ENCODE data around the gene EIF3CL. TPM values are rescaled to one million over a fixed set of nuclear protein-coding genes. Genes with fewer than 3 reads are reported as not detected.

EIF3CL gene, protein sequence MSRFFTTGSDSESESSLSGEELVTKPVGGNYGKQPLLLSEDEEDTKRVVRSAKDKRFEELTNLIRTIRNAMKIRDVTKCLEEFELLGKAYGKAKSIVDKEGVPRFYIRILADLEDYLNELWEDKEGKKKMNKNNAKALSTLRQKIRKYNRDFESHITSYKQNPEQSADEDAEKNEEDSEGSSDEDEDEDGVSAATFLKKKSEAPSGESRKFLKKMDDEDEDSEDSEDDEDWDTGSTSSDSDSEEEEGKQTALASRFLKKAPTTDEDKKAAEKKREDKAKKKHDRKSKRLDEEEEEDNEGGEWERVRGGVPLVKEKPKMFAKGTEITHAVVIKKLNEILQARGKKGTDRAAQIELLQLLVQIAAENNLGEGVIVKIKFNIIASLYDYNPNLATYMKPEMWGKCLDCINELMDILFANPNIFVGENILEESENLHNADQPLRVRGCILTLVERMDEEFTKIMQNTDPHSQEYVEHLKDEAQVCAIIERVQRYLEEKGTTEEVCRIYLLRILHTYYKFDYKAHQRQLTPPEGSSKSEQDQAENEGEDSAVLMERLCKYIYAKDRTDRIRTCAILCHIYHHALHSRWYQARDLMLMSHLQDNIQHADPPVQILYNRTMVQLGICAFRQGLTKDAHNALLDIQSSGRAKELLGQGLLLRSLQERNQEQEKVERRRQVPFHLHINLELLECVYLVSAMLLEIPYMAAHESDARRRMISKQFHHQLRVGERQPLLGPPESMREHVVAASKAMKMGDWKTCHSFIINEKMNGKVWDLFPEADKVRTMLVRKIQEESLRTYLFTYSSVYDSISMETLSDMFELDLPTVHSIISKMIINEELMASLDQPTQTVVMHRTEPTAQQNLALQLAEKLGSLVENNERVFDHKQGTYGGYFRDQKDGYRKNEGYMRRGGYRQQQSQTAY
- total RNA-seq: 131 and 132 TPM in 2 replicates

DNA sequence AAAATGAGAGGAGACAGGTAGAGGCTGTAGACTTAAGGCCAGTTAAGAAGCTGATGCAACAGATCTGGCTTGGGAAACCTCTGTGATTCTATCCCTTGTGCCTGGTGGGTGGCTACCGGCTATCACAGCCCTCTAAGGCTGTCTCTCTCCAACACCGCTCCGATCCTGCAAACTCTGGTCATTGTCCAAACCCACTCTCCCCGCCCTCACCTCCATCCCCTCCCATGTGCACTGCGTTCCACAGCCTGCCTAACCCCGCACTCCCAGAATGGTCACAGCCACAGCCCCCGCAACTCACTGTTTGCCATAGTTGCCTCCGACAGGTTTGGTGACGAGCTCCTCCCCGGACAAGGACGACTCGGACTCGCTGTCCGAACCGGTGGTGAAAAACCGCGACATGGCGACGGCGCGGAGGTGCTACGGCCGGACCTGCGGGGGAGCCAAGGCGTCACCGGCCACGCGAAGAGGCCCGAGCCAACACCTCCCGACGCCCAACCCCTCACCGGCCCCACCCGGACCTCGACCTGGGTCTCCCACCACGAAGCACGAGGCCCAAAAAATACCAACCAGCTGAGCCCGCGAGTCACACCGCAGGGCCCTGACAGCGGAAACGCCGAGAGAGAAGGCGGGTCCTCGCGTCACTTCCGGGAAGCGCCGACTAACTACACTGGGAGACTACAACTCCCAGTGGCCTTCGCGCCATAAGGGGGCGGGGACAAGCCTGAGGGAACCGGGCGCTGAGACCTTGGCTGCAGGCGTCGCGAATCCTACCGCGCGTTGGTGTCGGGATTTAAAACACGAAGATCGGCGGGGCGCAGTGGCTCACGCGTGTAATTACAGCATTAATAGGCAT, at the start of gene EIF3CL:
Gene EIF3CL, minus strand, starts transcription at position 622 of the 853 bp plus-strand sequence. Its CDS starts 223 bp downstream, at position 399.

DNA sequence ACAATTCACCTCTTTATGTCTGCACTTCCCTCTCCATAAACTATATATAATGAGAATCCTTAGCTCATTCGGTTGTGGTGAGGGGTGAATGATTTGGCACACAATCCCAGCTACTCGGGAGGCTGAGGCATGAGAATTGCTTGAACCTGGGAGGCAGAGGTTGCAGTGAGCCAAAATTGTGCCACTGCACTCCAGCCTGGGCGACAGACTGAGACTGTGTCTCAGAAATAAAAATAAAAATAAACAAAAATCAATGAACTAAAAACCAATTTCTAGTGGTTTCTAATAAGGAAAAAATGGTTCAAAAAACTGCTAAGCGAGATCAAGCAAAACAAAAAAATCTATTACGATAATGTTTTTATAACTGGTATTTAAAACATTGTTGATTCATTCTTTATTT, 40.2 kb downstream of the EIF3CL start, which contains the start of gene NPIPB6:
Gene NPIPB6, minus strand, starts transcription at position 101 of the 400 bp plus-strand sequence. CDS start 686 bp downstream, outside the sequence.

Small RNA genes within 50 kb of the gene (small RNA-seq; reads per million reads assigned to genes)
- gene AC138904.2 (not detected), gene MIR6862-1 (not detected)

Other genes with a start within 250 kb of the EIF3CL start
- gene XPO6, start 191.9 kb downstream of the EIF3CL start, total RNA-seq: 166 and 188 TPM in 2 replicates
- gene SBK1, start 111.3 kb downstream of the EIF3CL start, total RNA-seq: 0.07 and 0.27 TPM in 2 replicates
- gene NPIPB6, start 40.3 kb downstream of the EIF3CL start, total RNA-seq: 3.3 TPM in 1 of 2 replicates, not detected in the other
- not detected in 2 replicates for gene NPIPB7, start 68.5 kb upstream of the EIF3CL start, total RNA-seq
- 15.2 and 16.9 TPM in 2 replicates for gene CLN3, start 88.2 kb upstream of the EIF3CL start, total RNA-seq
- not detected in 2 replicates for gene APOBR, start 90.8 kb upstream of the EIF3CL start, total RNA-seq
- gene IL27, start 103.0 kb upstream of the EIF3CL start, total RNA-seq: not detected in 2 replicates
- gene NUPR1, start 135.1 kb upstream of the EIF3CL start, total RNA-seq: 0.65 and 1.3 TPM in 2 replicates
- 8.9 and 10.1 TPM in 2 replicates for gene SGF29, start 150.1 kb upstream of the EIF3CL start, total RNA-seq
- gene SULT1A2, start 193.2 kb upstream of the EIF3CL start, total RNA-seq: 0.36 and 1.1 TPM in 2 replicates
- 6.0 and 9.6 TPM in 2 replicates for gene SULT1A1, start 206.2 kb upstream of the EIF3CL start, total RNA-seq
- 0.27 TPM in 1 of 2 replicates, not detected in the other for gene NPIPB8, start 234.2 kb upstream of the EIF3CL start, total RNA-seq